CD4-positive, CD25-positive, alpha-beta regulatory T cell (primary cell): Measurements from ENCODE around the gene WDR45B. TPM values are rescaled to one million over a fixed set of nuclear protein-coding genes. Genes with fewer than 3 reads are reported as not detected.

Experiments
- ATAC-seq, 2 donors: fragments of 150-1000 bp; cut with Tn5 transposase; one replicate each; pipeline ENCODE4 v1.10.0; 2021; ENCODE audit warnings: low read depth in 2 of 2, moderate number of reproducible peaks in 2 of 2, moderate library complexity in 1 of 2
- DNase-seq, 3 donors: peaks; one replicate each; pipeline versions ENCODE4 v3.0.0 to v3.0.0-alpha.2; 2012 to 2022; ENCODE audit warnings: mixed read lengths in 1 of 3
- H3K27ac ChIP-seq: one replicate; pipeline ENCODE4 v1.7.0; 2013; ENCODE audit warnings: mild to moderate bottlenecking, low read length; ENCODE audit not compliant: insufficient read depth, poor library complexity, severe bottlenecking
- H3K27me3 ChIP-seq: one replicate; pipeline ENCODE4 v1.7.0; 2013; ENCODE audit warnings: low read length; ENCODE audit not compliant: control insufficient read depth, insufficient read depth
- H3K36me3 ChIP-seq: one replicate; pipeline ENCODE4 v1.7.0; 2013; ENCODE audit warnings: mild to moderate bottlenecking, low read length, moderate library complexity; ENCODE audit not compliant: control insufficient read depth, insufficient read depth
- H3K4me1 ChIP-seq: 2 replicates; pipeline ENCODE4 v1.7.0; 2013; ENCODE audit warnings: mild to moderate bottlenecking, low read length; ENCODE audit not compliant: insufficient read depth, control insufficient read depth, poor library complexity, severe bottlenecking
- H3K4me3 ChIP-seq: one replicate; pipeline ENCODE4 v1.7.0; 2013; ENCODE audit warnings: low read depth, mild to moderate bottlenecking, low read length, moderate library complexity
- H3K9me3 ChIP-seq, 2 experiments: 1 replicate in 1 of 2; 2 replicates in 1 of 2; pipeline ENCODE4 v1.7.0; 2013; ENCODE audit warnings: low read length in 2 of 2, mild to moderate bottlenecking in 1 of 2, moderate library complexity in 1 of 2; ENCODE audit not compliant: control insufficient read depth in 2 of 2
- H3K27ac Mint-ChIP-seq, 3 donors: one replicate each; pipeline ENCODE4 v1.8.0; 2020 to 2022; ENCODE audit warnings: mild to moderate bottlenecking in 3 of 3, mixed read lengths in 3 of 3, moderate library complexity in 2 of 3
- H3K27me3 Mint-ChIP-seq: one replicate; pipeline ENCODE4 v1.8.0; 2022; ENCODE audit warnings: mild to moderate bottlenecking, mixed read lengths
- H3K36me3 Mint-ChIP-seq: one replicate; pipeline ENCODE4 v1.8.0; 2020; ENCODE audit warnings: mixed read lengths
- H3K4me1 Mint-ChIP-seq, 4 donors: one replicate each; pipeline ENCODE4 v1.8.0; 2020 to 2022; ENCODE audit warnings: mixed read lengths in 4 of 4, mild to moderate bottlenecking in 1 of 4
- H3K4me3 Mint-ChIP-seq, 4 donors: one replicate each; pipeline ENCODE4 v1.8.0; 2020 to 2022; ENCODE audit warnings: mild to moderate bottlenecking in 4 of 4, mixed read lengths in 4 of 4, moderate library complexity in 3 of 4
- H3K9me3 Mint-ChIP-seq, 7 donors: one replicate each; pipeline ENCODE4 v1.8.0; 2020 to 2022; ENCODE audit warnings: mixed read lengths in 7 of 7, mild to moderate bottlenecking in 3 of 7, moderate library complexity in 2 of 7
- polyA plus RNA-seq, 4 donors: library from polyadenylated mRNA; unstranded; fragments of 300-500 nt; fragmentation: Illumina TruSeq; gene quantifications; one replicate each; pipeline ENCODE4 v1.2.3, GENCODE V29; 2021
- total RNA-seq: library from RNA; stranded (reverse); gene quantifications from one replicate; pipeline ENCODE4 v1.2.3, GENCODE V29; 2022

WDR45B gene
- total and polyA plus RNA-seq, 5 donors from 2014 or later = 35.1 to 86.8 (median 40.7) TPM

- no peak overlapping the region for H3K4me3 ChIP-seq
- Mint-ChIP-seq H3K36me3 (peaks cover 16% of the 10 kb centered on the region), H3K27ac (no peak overlapping the region), H3K4me1 (peaks cover 0 to 27% (median 11%) of the 10 kb centered on the region in 4 donors), H3K27me3 (no peaks in the 10 kb centered on the region), H3K9me3 (no peaks in the 10 kb centered on the region), H3K4me3 (no peak overlapping the region)
- ATAC-seq (no peak), DNase-seq (no peak)
- H3K36me3 ChIP-seq = peaks cover 55% of the 10 kb centered on the region
- no peaks in the 10 kb centered on the region for H3K27me3 ChIP-seq
- no peaks in the 10 kb centered on the region for H3K9me3 ChIP-seq
- H3K27ac ChIP-seq = no peak overlapping the region
- no peaks in the 10 kb centered on the region for H3K4me1 ChIP-seq
Measured at GRCh38 chr17:82630212-82630611, 18.0 kb downstream of the WDR45B start.

DNA sequence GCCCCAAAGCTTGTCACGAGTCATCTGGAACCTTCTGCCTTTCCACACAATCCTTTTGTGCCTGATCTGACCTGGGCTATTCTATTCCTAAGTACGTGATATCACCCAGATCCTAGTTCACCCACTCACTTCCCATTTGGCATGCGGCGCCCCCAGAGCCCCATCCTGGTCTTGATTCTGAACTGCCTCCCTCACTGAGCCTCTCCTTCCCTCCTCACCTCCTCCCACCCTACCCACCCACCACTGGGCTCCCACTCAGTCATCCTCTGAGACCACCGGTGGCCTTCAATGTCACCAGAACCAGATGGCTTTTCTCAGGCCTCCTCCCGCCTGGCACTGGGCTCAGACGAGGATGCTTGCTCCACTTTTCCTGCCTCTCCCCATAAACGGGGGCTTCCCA lies 18.5 kb downstream of the WDR45B start:
- no peak overlapping the region for H3K4me3 ChIP-seq

DNA sequence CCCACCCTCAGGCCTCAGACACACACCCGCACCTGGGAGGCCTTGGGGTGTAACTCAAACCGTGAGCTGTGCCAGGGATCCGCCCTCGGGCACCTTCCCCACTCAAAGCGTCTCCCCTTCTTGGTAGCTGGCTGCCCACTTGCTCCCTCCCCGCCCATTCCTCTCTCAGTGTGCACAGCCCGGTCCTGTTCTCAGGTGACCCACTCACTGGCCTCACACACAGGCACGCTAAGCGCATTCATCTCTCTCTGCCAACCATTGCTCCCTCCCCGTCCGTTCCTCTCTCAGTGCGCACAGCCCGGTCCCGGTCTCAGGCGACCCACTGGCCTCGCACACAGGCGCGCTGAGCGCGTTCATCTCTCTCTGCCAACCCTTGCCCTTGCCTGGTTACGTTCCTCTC lies 20.8 kb downstream of the WDR45B start:
- H3K4me3 Mint-ChIP-seq = no peak overlapping the region
- no peak overlapping the region for H3K27ac ChIP-seq
- H3K27ac Mint-ChIP-seq = no peak overlapping the region
- H3K36me3 Mint-ChIP-seq = peaks cover 24% of the 10 kb centered on the region
- H3K4me1 Mint-ChIP-seq = peaks cover 0 to 8% (median 4%) of the 10 kb centered on the region in 4 donors
- no peaks in the 10 kb centered on the region for H3K9me3 ChIP-seq
- no peaks in the 10 kb centered on the region for H3K27me3 ChIP-seq
- no peaks in the 10 kb centered on the region for H3K9me3 Mint-ChIP-seq
- no peak for DNase-seq
- peaks cover 57% of the 10 kb centered on the region for H3K36me3 ChIP-seq
- no peaks in the 10 kb centered on the region for H3K4me1 ChIP-seq
- ATAC-seq = no peak
- H3K27me3 Mint-ChIP-seq = no peaks in the 10 kb centered on the region
- H3K4me3 ChIP-seq = no peak overlapping the region

More for the DNA sequence above, 18.5 kb downstream of the WDR45B start:
- Histone ChIP-seq H3K27me3 (no peaks in the 10 kb centered on the region), H3K4me1 (no peaks in the 10 kb centered on the region), H3K36me3 (peaks cover 58% of the 10 kb centered on the region), H3K27ac (no peak overlapping the region), H3K9me3 (no peaks in the 10 kb centered on the region)
- Mint-ChIP-seq H3K36me3 (peaks cover 16% of the 10 kb centered on the region), H3K4me3 (no peak overlapping the region), H3K9me3 (no peaks in the 10 kb centered on the region), H3K27me3 (no peaks in the 10 kb centered on the region), H3K4me1 (peaks cover 0 to 25% (median 10%) of the 10 kb centered on the region in 4 donors), H3K27ac (no peak overlapping the region)
- DNase-seq (no peak), ATAC-seq (no peak)

DNA sequence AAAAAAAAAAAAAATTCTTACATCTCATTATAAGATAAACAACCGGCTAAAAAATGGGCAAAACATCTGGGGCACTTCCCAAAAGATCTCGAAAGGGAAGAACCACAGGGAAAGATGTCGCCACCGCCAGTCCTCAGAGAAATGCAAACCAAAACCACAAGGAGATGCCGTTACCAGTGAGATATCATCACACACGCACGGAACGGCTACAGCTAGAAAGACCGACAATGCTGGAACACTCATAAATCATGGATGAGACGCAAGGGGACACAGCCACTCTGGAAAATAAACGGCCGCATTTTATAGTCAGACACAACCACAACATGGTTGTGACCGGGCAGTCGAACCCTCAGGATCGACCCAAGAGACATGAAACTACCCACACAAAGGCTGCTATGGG lies 24.5 kb downstream of the WDR45B start:
- H3K4me1 ChIP-seq = no peaks in the 10 kb centered on the region
- no peaks in the 10 kb centered on the region for H3K27me3 Mint-ChIP-seq
- H3K9me3 ChIP-seq = no peaks in the 10 kb centered on the region
- DNase-seq (no peak), ATAC-seq (no peak)
- H3K27ac ChIP-seq = no peak overlapping the region
- peaks cover 29% of the 10 kb centered on the region for H3K36me3 Mint-ChIP-seq
- no peaks in the 10 kb centered on the region for H3K4me1 Mint-ChIP-seq
- peaks cover 0 to 1% (median 0%) of the 10 kb centered on the region in 7 donors for H3K9me3 Mint-ChIP-seq
- no peaks in the 10 kb centered on the region for H3K27me3 ChIP-seq
- H3K36me3 ChIP-seq = peaks cover 81% of the 10 kb centered on the region
- no peak overlapping the region for H3K27ac Mint-ChIP-seq
- no peak overlapping the region for H3K4me3 Mint-ChIP-seq
- no peak overlapping the region for H3K4me3 ChIP-seq

- peak overlapping the region in 1 of 3 donors; percentile 79 for H3K27ac Mint-ChIP-seq
- ATAC-seq = no peak
Measured at GRCh38 chr17:82619641-82620040, 28.6 kb downstream of the WDR45B start.

DNA sequence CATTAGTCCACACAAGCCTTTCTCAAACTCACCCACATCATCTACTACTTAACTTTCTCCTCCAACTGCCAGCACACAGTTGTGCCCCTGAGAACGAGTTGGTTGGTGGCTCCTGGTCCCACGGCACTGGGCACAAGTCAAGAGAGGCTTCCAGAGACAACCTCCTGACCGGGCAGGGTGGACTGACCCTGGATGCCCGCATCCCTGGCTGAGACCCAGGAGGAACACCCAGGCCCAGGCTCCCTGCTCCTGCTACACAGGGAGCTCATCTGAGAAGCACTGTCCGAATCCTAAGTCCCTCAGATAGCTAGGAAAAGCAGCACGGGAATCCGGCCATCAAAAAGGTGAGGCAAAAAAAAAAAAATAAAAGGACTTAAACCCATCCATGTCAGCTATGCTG lies 29.0 kb downstream of the WDR45B start:
- no peak overlapping the region for H3K4me3 ChIP-seq
- Mint-ChIP-seq H3K27me3 (no peaks in the 10 kb centered on the region), H3K4me1 (peaks cover 0 to 2% (median 0%) of the 10 kb centered on the region in 4 donors), H3K27ac (no peak overlapping the region), H3K4me3 (no peak overlapping the region), H3K36me3 (peaks cover 48% of the 10 kb centered on the region), H3K9me3 (peaks cover 0 to 1% (median 0%) of the 10 kb centered on the region in 7 donors)
- no peaks in the 10 kb centered on the region for H3K4me1 ChIP-seq
- H3K27me3 ChIP-seq = no peaks in the 10 kb centered on the region
- no peak for ATAC-seq
- no peak for DNase-seq
- H3K36me3 ChIP-seq = peaks cover 87% of the 10 kb centered on the region
- H3K9me3 ChIP-seq = no peaks in the 10 kb centered on the region
- H3K27ac ChIP-seq = no peak overlapping the region

More at GRCh38 chr17:82619641-82620040, 28.6 kb downstream of the WDR45B start:
- Mint-ChIP-seq H3K4me3 (no peak overlapping the region), H3K36me3 (peaks cover 44% of the 10 kb centered on the region), H3K27me3 (no peaks in the 10 kb centered on the region), H3K4me1 (no peaks in the 10 kb centered on the region), H3K9me3 (peaks cover 0 to 1% (median 0%) of the 10 kb centered on the region in 7 donors)
- Histone ChIP-seq H3K27ac (no peak overlapping the region), H3K9me3 (no peaks in the 10 kb centered on the region), H3K27me3 (no peaks in the 10 kb centered on the region), H3K36me3 (peaks cover 84% of the 10 kb centered on the region), H3K4me1 (no peaks in the 10 kb centered on the region), H3K4me3 (no peak overlapping the region)
- no peak for DNase-seq

DNA sequence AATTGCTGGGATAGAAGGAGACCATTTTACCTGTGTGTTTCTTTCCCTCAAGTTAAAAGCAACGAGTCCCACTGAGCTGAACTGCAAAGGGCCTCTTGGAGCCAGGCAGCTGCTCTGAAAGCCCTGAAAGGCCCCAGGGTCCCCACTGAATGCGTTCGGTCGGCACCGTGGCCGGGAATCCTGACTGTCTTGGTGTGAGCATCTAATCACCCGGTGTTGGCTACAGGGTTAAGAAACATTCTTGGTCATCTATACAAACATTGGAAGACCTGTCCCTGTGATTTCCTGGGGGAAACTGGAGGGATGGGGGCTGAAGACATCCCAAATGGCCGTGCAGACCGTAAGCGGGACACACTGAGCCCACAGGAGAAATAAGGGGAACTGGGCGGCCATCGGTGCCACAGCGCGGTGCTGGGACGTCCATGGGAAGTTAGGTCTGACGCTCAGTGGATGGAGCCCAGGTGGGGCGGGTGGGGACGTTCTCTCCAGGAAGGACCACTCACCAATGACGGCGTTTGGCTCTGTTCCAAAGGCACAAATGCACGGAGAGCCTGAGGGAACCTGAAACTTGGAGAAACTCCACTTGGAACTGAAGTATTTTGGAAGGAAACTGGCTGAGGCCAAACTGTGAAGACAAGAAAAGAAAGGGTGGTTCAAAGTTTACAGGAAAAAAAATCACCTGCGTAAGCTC lies 32.1 kb downstream of the WDR45B start:
- peaks cover 40% of the 10 kb centered on the region for H3K36me3 Mint-ChIP-seq
- H3K27ac Mint-ChIP-seq = no peak overlapping the region
- Histone ChIP-seq H3K36me3 (peaks cover 63% of the 10 kb centered on the region), H3K4me3 (no peak overlapping the region), H3K4me1 (no peaks in the 10 kb centered on the region), H3K27ac (no peak overlapping the region), H3K27me3 (no peaks in the 10 kb centered on the region), H3K9me3 (no peaks in the 10 kb centered on the region)
- H3K27me3 Mint-ChIP-seq = no peaks in the 10 kb centered on the region
- peaks cover 0 to 1% (median 0%) of the 10 kb centered on the region in 7 donors for H3K9me3 Mint-ChIP-seq
- H3K4me3 Mint-ChIP-seq = no peak overlapping the region
- ATAC-seq (no peak), DNase-seq (no peak)
- peaks cover 0 to 2% (median 0%) of the 10 kb centered on the region in 4 donors for H3K4me1 Mint-ChIP-seq
